Stimulated activated CD8-positive, alpha-beta memory T cell treated with anti-CD3 and anti-CD28 coated beads, Interleukin-15, amount 100 ng/mL, for 24 hours (primary cell): ENCODE data around the gene CAPN10.

ENCODE experiments used
- DNase-seq: peaks from one replicate; pipeline ENCODE4 v3.0.0-alpha.2; 2020; ENCODE audit warnings: low read depth

Gene CAPN10

GRCh38 chr2:240574386-240575100 is 12.0 kb upstream of the CAPN10 start:
- no peak for DNase-seq

- no peak for DNase-seq
Observed at GRCh38 chr2:240575101-240575965, 11.2 kb upstream of the CAPN10 start.

- DNase-seq, result no peak
Observed at GRCh38 chr2:240576036-240576435, 10.5 kb upstream of the CAPN10 start.

- DNase-seq, result no peak
Observed at GRCh38 chr2:240576436-240577205, 9.9 kb upstream of the CAPN10 start.

GRCh38 chr2:240577281-240578109 is 9.0 kb upstream of the CAPN10 start:
- no peak for DNase-seq

- DNase-seq, result no peak
Observed at GRCh38 chr2:240578110-240578450, 8.5 kb upstream of the CAPN10 start.

- DNase-seq, result no peak
Observed at GRCh38 chr2:240578488-240578887, 8.0 kb upstream of the CAPN10 start.

GRCh38 chr2:240579071-240579762 is 7.3 kb upstream of the CAPN10 start:
- no peak for DNase-seq

GRCh38 chr2:240579771-240580614 is 6.5 kb upstream of the CAPN10 start:
- DNase-seq, result no peak

- DNase-seq, result no peak
Observed at GRCh38 chr2:240581811-240582210, 4.7 kb upstream of the CAPN10 start.

- DNase-seq, result no peak
Observed at GRCh38 chr2:240582781-240583180, 3.8 kb upstream of the CAPN10 start.

GRCh38 chr2:240583774-240584173 is 2.8 kb upstream of the CAPN10 start:
- no peak for DNase-seq

- no peak for DNase-seq
Observed at GRCh38 chr2:240584486-240585031, 2.0 kb upstream of the CAPN10 start.

GRCh38 chr2:240585101-240585500 is 1.4 kb upstream of the CAPN10 start:
- no peak for DNase-seq

- no peak for DNase-seq
Observed at GRCh38 chr2:240585681-240586197, 795 bp upstream of the CAPN10 start.

- no peak for DNase-seq
Observed at GRCh38 chr2:240586919-240587800, 626 bp downstream of the CAPN10 start.

- DNase-seq, result no peak
Observed at GRCh38 chr2:240588006-240588655, 1.6 kb downstream of the CAPN10 start.

GRCh38 chr2:240588669-240589068 is 2.1 kb downstream of the CAPN10 start:
- no peak for DNase-seq
